Vagina (tissue), 2 donors: ENCODE measurements around the gene CSF3. TPM values are rescaled to one million over a fixed set of nuclear protein-coding genes. Genes with fewer than 3 reads are reported as not detected.
"Not testable (repeated sequence)": the region's sequence is repeated elsewhere in the genome, so short reads cannot be mapped to it uniquely, and the experiment has no call there.

Experiments used
- DNase-seq, 2 donors: peaks; one replicate each; pipeline ENCODE4 v3.0.0-alpha.2; 2017; ENCODE audit errors: extremely low spot score in 2 of 2
- H3K27ac ChIP-seq: fragments of 200-600 bp; sonication (generic); one replicate; pipeline ENCODE4 v1.5.1; 2019
- H3K27me3 ChIP-seq: fragments of 200-600 bp; sonication (generic); one replicate; pipeline ENCODE4 v1.5.1; 2019
- H3K36me3 ChIP-seq, 2 donors: fragments of 200-600 bp; sonication (generic); one replicate each; pipeline ENCODE4 v1.5.1; 2017 to 2019
- H3K4me1 ChIP-seq: fragments of 200-600 bp; sonication (generic); one replicate; pipeline ENCODE4 v1.5.1; 2019
- H3K4me3 ChIP-seq, 2 donors: fragments of 200-600 bp; sonication (generic); 1 replicate in 1 of 2; 2 replicates in 1 of 2; pipeline ENCODE4 v1.5.1; 2016 to 2019
- H3K9me3 ChIP-seq: fragments of 200-600 bp; sonication (generic); one replicate; pipeline ENCODE4 v1.5.1; 2019
- POLR2A ChIP-seq, 2 donors: fragments of 450-650 bp; IDR thresholded peaks; one replicate each; pipeline ENCODE4 v1.6.1; 2017; ENCODE audit warnings: antibody characterized with exemption in 2 of 2, mild to moderate bottlenecking in 2 of 2, moderate library complexity in 2 of 2
- POLR2AphosphoS5 ChIP-seq, 2 donors: sonication (generic); formaldehyde crosslinking; IDR thresholded peaks; one replicate each; pipeline ENCODE4 v1.9.0; 2017; ENCODE audit warnings: antibody characterized with exemption in 2 of 2, mild to moderate bottlenecking in 2 of 2, low read depth in 1 of 2; ENCODE audit not compliant: insufficient read depth in 1 of 2
- intact Hi-C: fragments of 100-400 bp; cut with DNase I; formaldehyde crosslinking; loops from one replicate; pipeline ENCODE4 v1.15.1; 2023
- total RNA-seq: library from RNA; depleted of rRNA; stranded (reverse); fragments of >200 nt; gene quantifications from one replicate; pipeline ENCODE4 v1.2.3, GENCODE V29; 2016
- TF ChIP-seq, protein P1 (sequence below), 3 experiments: fragments of 450-650 bp in 2 of 3; fragments of 200-600 bp in 1 of 3; sonication (generic) in 1 of 3; IDR thresholded peaks; one replicate each; pipeline ENCODE4 v1.5.1; 2017 to 2019; ENCODE audit warnings: antibody characterized with exemption in 3 of 3, mild to moderate bottlenecking in 2 of 3, moderate library complexity in 2 of 3

Gene CSF3
- total RNA-seq, 1 donor from 2014 or later = 25.3 TPM

- Histone ChIP-seq H3K4me3 (no peak overlapping the region), H3K27ac (peak overlapping the region; percentile 25), H3K9me3 (no peaks in the 10 kb centered on the region), H3K36me3 (peaks cover 0 to 60% of the 10 kb centered on the region in 2 donors), H3K4me1 (peaks cover 35% of the 10 kb centered on the region), H3K27me3 (no peaks in the 10 kb centered on the region)
- DNase-seq = no peak
- TF ChIP-seq POLR2A (IDR thresholded peaks at IDR 0.05) (no peak), POLR2AphosphoS5 (IDR thresholded peaks at IDR 0.05; ENCODE audit: insufficient read depth in 1 of 2, low read depth in 1 of 2) (no peak)
- TF ChIP-seq, protein P1, sequence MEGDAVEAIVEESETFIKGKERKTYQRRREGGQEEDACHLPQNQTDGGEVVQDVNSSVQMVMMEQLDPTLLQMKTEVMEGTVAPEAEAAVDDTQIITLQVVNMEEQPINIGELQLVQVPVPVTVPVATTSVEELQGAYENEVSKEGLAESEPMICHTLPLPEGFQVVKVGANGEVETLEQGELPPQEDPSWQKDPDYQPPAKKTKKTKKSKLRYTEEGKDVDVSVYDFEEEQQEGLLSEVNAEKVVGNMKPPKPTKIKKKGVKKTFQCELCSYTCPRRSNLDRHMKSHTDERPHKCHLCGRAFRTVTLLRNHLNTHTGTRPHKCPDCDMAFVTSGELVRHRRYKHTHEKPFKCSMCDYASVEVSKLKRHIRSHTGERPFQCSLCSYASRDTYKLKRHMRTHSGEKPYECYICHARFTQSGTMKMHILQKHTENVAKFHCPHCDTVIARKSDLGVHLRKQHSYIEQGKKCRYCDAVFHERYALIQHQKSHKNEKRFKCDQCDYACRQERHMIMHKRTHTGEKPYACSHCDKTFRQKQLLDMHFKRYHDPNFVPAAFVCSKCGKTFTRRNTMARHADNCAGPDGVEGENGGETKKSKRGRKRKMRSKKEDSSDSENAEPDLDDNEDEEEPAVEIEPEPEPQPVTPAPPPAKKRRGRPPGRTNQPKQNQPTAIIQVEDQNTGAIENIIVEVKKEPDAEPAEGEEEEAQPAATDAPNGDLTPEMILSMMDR (IDR thresholded peaks at IDR 0.05) = no peak
- intact Hi-C loops = no loop called here
Measured at GRCh38 chr17:39996162-39996561, 19.1 kb upstream of the CSF3 start.

- Histone ChIP-seq H3K4me1 (peaks cover 35% of the 10 kb centered on the region), H3K27ac (peak overlapping the region; percentile 36), H3K4me3 (no peak overlapping the region), H3K36me3 (peaks cover 0 to 54% of the 10 kb centered on the region in 2 donors), H3K27me3 (no peaks in the 10 kb centered on the region), H3K9me3 (no peaks in the 10 kb centered on the region)
- TF ChIP-seq POLR2AphosphoS5 (IDR thresholded peaks at IDR 0.05; ENCODE audit: insufficient read depth in 1 of 2, low read depth in 1 of 2) (peak in 1 of 2 donors; percentile 22), POLR2A (IDR thresholded peaks at IDR 0.05) (no peak)
- intact Hi-C loops = no loop called here
- no peak for DNase-seq
Measured at GRCh38 chr17:39996800-39997199, 18.4 kb upstream of the CSF3 start.

DNA sequence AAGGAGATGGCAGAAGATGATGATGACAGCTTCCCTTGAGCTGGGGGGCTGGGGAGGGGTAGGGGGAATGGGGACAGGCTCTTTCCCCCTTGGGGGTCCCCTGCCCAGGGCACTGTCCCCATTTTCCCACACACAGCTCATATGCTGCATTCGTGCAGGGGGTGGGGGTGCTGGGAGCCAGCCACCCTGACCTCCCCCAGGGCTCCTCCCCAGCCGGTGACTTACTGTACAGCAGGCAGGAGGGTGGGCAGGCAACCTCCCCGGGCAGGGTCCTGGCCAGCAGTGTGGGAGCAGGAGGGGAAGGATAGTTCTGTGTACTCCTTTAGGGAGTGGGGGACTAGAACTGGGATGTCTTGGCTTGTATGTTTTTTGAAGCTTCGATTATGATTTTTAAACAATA, 17.7 kb upstream of the CSF3 start:
- Histone ChIP-seq H3K4me1 (peaks cover 35% of the 10 kb centered on the region), H3K27ac (peak overlapping the region; percentile 36), H3K4me3 (no peak overlapping the region), H3K27me3 (no peaks in the 10 kb centered on the region), H3K9me3 (no peaks in the 10 kb centered on the region), H3K36me3 (peaks cover 0 to 47% of the 10 kb centered on the region in 2 donors)
- DNase-seq = no peak
- intact Hi-C loops = no loop called here
- TF ChIP-seq POLR2A (IDR thresholded peaks at IDR 0.05) = no peak
- TF ChIP-seq, protein P1 (IDR thresholded peaks at IDR 0.05) = no peak
- TF ChIP-seq POLR2AphosphoS5 (IDR thresholded peaks at IDR 0.05; ENCODE audit: insufficient read depth in 1 of 2, low read depth in 1 of 2) = no peak

- no peaks in the 10 kb centered on the region for H3K9me3 ChIP-seq
- intact Hi-C loops = no loop called here
- DNase-seq = no peak
- no peak overlapping the region for H3K27ac ChIP-seq
- H3K36me3 ChIP-seq = peaks cover 0 to 32% of the 10 kb centered on the region in 2 donors
- TF ChIP-seq POLR2A (IDR thresholded peaks at IDR 0.05) = no peak
- TF ChIP-seq, protein P1 (IDR thresholded peaks at IDR 0.05) = no peak
- TF ChIP-seq POLR2AphosphoS5 (IDR thresholded peaks at IDR 0.05; ENCODE audit: insufficient read depth in 1 of 2, low read depth in 1 of 2) = no peak
- peaks cover 35% of the 10 kb centered on the region for H3K4me1 ChIP-seq
- no peak overlapping the region for H3K4me3 ChIP-seq
- no peaks in the 10 kb centered on the region for H3K27me3 ChIP-seq
Measured at GRCh38 chr17:39999067-39999466, 16.2 kb upstream of the CSF3 start.

- H3K9me3 ChIP-seq = no peaks in the 10 kb centered on the region
- H3K36me3 ChIP-seq = peaks cover 0 to 21% of the 10 kb centered on the region in 2 donors
- peaks cover 26% of the 10 kb centered on the region for H3K4me1 ChIP-seq
- no peak for TF ChIP-seq POLR2AphosphoS5 (IDR thresholded peaks at IDR 0.05; ENCODE audit: insufficient read depth in 1 of 2, low read depth in 1 of 2)
- TF ChIP-seq POLR2A (IDR thresholded peaks at IDR 0.05) = no peak
- TF ChIP-seq, protein P1 (IDR thresholded peaks at IDR 0.05) = no peak
- no peak overlapping the region for H3K4me3 ChIP-seq
- H3K27me3 ChIP-seq = no peaks in the 10 kb centered on the region
- DNase-seq = no peak
- H3K27ac ChIP-seq = no peak overlapping the region
- intact Hi-C loops = no loop called here
Measured at GRCh38 chr17:40000161-40000560, 15.1 kb upstream of the CSF3 start.

DNA sequence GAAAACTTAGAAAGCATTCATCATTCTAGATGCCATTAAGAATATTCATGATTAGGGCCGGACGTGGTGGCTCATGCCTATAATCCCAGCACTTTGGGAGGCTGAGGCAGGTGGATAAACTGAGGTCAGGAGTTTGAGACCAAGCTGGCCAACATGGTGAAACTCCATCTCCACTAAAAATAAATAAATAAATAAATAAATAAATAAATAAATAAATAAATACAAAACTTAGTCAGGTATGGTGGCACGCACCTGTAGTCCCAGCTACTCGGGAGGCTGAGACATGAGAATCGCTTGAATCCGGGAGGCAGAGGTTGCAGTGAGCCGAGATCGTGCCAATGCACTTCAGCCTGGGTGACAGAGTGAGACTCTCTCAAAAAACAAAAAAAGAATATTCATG, 13.9 kb upstream of the CSF3 start:
- H3K27me3 ChIP-seq, H3K9me3 ChIP-seq, H3K36me3 ChIP-seq, H3K4me3 ChIP-seq, intact Hi-C loops, H3K27ac ChIP-seq, DNase-seq: not testable (repeated sequence)
- H3K4me1 ChIP-seq = peaks cover 16% of the 10 kb centered on the region
